Small intestine (tissue), 7 donors: Measurements from ENCODE around the gene CELSR2. TPM values are rescaled to one million over a fixed set of nuclear protein-coding genes. Genes with fewer than 3 reads are reported as not detected.

Source experiments
- DNase-seq, 2 donors: peaks; one replicate each; pipeline versions ENCODE4 v3.0.0 to v3.0.0-alpha.2; 2013
- FAIRE-seq: peaks from 2 replicates; lab custom pipeline; 2012; peaks lifted over from hg19 to GRCh38; lab: Jason Lieb, UNC
- H3K27ac ChIP-seq, 3 donors: one replicate each; pipeline ENCODE4 v1.5.1; 2013; ENCODE audit warnings: low read length in 2 of 3, mild to moderate bottlenecking in 2 of 3, control low read depth in 1 of 3, inconsistent platforms in 1 of 3, low read depth in 1 of 3, moderate library complexity in 1 of 3
- H3K27me3 ChIP-seq, 3 donors: one replicate each; pipeline ENCODE4 v1.6.1; 2013; ENCODE audit warnings: low read length in 3 of 3, inconsistent platforms in 1 of 3; ENCODE audit not compliant: control insufficient read depth in 3 of 3, insufficient read depth in 3 of 3
- H3K36me3 ChIP-seq, 3 donors: one replicate each; pipeline ENCODE4 v1.6.1; 2013; ENCODE audit warnings: low read length in 3 of 3, inconsistent platforms in 1 of 3, low read depth in 1 of 3, mild to moderate bottlenecking in 1 of 3, moderate library complexity in 1 of 3; ENCODE audit not compliant: control insufficient read depth in 3 of 3, insufficient read depth in 2 of 3
- H3K4me1 ChIP-seq, 3 donors: one replicate each; pipeline ENCODE4 v1.6.1; 2013; ENCODE audit warnings: low read length in 2 of 3, inconsistent platforms in 1 of 3, low read depth in 1 of 3, mild to moderate bottlenecking in 1 of 3, moderate library complexity in 1 of 3; ENCODE audit not compliant: control insufficient read depth in 3 of 3, insufficient read depth in 2 of 3
- H3K4me3 ChIP-seq, 3 donors: one replicate each; pipeline ENCODE4 v1.5.1; 2013; ENCODE audit warnings: low read length in 3 of 3, control low read depth in 1 of 3, inconsistent platforms in 1 of 3, low read depth in 1 of 3, mild to moderate bottlenecking in 1 of 3, moderate library complexity in 1 of 3
- H3K9me3 ChIP-seq, 2 donors: one replicate each; pipeline ENCODE4 v1.6.1; 2013; ENCODE audit warnings: low read depth in 1 of 2, low read length in 1 of 2; ENCODE audit not compliant: control insufficient read depth in 2 of 2, insufficient read depth in 1 of 2
- WGBS, 3 donors: extraction: QIAGEN DNeasy Blood & Tissue Kit; methylation state at CpG; one replicate each; pipeline ENCODE4 v1.1.7; 2013; 5-methylcytosine and 5-hydroxymethylcytosine counted together
- polyA plus RNA-seq, 4 donors: library from polyadenylated mRNA; stranded (reverse) in 3 of 4; unstranded in 1 of 4; fragments of 200-250 nt in 3 of 4; fragments of 120-200 nt in 1 of 4; gene quantifications; one replicate each; pipeline versions ENCODE4 v1.2.1 to v1.2.3, GENCODE V29; 2013
- donor health status: healthy with polysubstance abuse.
- donor health status: control.
- donor health status: control.
- donor health status: Bipolar disorder and iron deficiency.
- donor health status: healthy.

Gene CELSR2
- polyA plus RNA-seq, 4 donors: under 0.01 to 7.9 (median 1.5) TPM

DNA sequence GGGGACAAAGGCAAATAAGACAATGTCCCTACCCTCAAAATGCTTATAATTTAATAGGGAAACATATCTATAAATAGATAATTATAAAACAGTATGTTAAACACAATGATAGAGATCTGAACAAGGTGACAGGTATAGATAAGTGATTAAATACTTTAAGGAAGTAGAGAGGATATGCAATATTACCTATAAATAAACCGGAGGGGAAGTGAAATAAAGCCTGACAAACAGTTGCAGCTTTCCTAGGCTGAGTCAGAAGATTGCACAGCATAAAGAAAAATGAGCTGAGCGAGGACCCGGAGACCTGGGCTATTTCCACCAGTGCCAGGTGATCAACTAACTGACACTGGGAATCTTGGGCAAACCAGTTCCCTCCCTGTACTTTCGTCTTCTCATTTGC lies 45.1 kb downstream of the CELSR2 start:
- Histone ChIP-seq H3K27ac (no peak overlapping the region), H3K9me3 (no peaks in the 10 kb centered on the region), H3K4me3 (no peak overlapping the region), H3K27me3 (no peaks in the 10 kb centered on the region), H3K36me3 (no peaks in the 10 kb centered on the region), H3K4me1 (peaks cover 0 to 9% (median 0%) of the 10 kb centered on the region in 3 donors)
- DNase-seq: no peak
- FAIRE-seq: no peak
- 58 to 68% (median 61%) methylated on average over 4 of the region's 4 CpGs for WGBS, 3 donors

DNA sequence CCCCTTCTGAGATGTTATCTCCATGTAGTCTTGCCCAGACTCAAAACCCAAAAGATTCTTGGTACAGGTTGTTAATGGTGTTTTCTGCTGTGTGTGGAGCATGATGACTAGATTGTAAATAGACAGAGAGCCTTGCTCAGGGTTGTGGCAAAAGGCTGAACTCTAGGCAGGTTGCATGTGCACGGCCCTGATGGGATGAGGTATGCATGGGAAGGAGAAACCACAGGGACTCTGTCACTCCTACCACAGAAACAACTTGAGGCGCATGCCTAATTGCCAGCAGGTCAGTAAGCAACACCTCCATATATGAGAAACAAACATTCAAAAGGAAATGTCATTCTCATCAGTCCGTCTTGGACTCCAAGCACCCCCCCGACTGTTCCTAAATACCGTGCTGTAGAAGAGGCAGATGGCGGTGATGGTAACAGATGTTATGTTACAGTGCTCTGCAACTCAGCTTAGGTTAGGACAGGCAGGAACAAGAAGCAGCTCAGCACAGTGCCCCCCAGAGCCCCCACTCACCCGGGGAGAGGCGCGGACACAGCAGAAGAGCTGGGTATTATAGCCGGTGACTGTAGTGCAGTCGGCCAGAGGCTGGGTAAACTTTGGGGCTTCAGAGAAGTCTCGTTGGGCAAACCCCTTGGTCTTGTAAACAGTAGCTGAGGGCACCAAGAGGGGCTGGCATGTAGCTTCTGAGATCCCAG lies 46.5 kb downstream of the CELSR2 start:
- no peak overlapping the region for H3K27ac ChIP-seq
- no peaks in the 10 kb centered on the region for H3K36me3 ChIP-seq
- no peaks in the 10 kb centered on the region for H3K27me3 ChIP-seq
- WGBS, 3 donors: 81 to 86% (median 84%) methylated on average over 12 of the region's 12 CpGs
- FAIRE-seq: no peak
- H3K4me3 ChIP-seq: no peak overlapping the region
- DNase-seq: no peak
- no peaks in the 10 kb centered on the region for H3K9me3 ChIP-seq
- peaks cover 0 to 20% (median 0%) of the 10 kb centered on the region in 3 donors for H3K4me1 ChIP-seq

DNA sequence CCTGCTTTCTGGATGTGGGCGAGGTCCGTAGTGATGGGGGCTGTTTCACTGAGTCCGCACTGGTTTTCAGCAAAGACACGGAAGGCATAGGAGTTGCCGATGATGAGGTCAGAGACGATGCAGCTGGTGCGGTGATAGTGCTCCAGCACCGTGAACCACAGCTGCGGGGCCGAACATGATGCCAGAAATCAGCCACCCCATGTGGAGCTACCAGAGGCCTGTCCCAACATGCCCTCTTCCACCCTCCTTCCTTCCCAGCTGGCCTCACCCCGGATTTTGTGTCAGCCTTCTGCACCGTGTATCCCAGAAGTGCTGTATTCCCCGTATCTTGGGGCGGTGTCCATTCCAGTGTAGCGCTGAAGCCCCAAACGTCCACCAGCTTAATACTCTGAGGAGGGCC lies 47.4 kb downstream of the CELSR2 start:
- no peaks in the 10 kb centered on the region for H3K9me3 ChIP-seq
- H3K27ac ChIP-seq: no peak overlapping the region
- no peak overlapping the region for H3K4me3 ChIP-seq
- H3K36me3 ChIP-seq: no peaks in the 10 kb centered on the region
- 91 to 92% (median 92%) methylated on average over 16 of the region's 16 CpGs for WGBS, 3 donors
- no peaks in the 10 kb centered on the region for H3K27me3 ChIP-seq
- FAIRE-seq (no peak), DNase-seq (no peak)
- peaks cover 0 to 24% (median 0%) of the 10 kb centered on the region in 3 donors for H3K4me1 ChIP-seq

DNA sequence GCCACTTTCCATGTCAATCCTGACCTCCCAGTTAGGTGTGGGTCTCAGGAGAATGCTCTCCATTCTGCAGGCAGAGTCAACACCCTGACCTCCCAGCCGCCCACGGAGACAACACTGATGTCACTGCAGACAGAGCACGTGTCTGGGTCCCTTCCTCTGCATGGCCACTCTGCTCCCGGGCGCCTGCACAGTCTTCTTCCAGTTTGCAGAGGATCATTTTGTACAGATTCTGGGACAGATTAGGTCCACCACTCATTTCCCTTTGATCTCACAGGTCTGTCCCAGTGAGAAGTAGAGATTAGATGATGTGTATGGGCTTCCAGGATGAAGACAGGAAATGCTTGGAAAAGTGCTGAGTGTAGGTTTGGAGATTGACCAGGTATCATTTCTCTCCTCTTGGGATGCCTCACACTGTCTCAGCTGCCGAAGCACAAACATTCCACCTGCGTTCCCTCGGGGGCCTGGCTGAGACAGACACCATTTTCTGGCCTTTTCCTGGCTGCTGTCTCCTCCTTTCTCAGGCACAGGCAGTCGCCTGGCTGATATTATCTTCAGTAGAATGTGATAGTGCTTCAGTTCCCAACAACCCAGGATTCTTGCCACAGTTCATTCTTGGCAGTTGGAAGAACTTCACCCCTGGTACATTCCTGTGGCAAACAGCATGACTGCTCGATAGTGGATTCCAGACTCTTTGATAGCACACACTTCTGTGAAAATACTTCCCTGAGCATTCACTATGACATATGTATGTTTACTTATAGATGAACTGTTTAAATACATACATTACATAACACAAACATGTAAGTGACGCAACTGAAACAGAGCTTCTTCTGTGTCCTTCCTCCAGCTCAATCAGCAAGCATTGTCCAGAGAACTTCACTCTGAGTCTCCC lies 49.6 kb downstream of the CELSR2 start:
- Histone ChIP-seq H3K9me3 (no peaks in the 10 kb centered on the region), H3K27ac (peak overlapping the region in 2 of 3 donors; percentile 9 to 37), H3K4me1 (peaks cover 0 to 24% (median 0%) of the 10 kb centered on the region in 3 donors), H3K27me3 (no peaks in the 10 kb centered on the region), H3K4me3 (no peak overlapping the region), H3K36me3 (no peaks in the 10 kb centered on the region)
- DNase-seq: peak in 1 of 2 donors; percentile 40
- FAIRE-seq: no peak
- 48 to 62% (median 50%) methylated on average over 11 of the region's 11 CpGs for WGBS, 3 donors

DNA sequence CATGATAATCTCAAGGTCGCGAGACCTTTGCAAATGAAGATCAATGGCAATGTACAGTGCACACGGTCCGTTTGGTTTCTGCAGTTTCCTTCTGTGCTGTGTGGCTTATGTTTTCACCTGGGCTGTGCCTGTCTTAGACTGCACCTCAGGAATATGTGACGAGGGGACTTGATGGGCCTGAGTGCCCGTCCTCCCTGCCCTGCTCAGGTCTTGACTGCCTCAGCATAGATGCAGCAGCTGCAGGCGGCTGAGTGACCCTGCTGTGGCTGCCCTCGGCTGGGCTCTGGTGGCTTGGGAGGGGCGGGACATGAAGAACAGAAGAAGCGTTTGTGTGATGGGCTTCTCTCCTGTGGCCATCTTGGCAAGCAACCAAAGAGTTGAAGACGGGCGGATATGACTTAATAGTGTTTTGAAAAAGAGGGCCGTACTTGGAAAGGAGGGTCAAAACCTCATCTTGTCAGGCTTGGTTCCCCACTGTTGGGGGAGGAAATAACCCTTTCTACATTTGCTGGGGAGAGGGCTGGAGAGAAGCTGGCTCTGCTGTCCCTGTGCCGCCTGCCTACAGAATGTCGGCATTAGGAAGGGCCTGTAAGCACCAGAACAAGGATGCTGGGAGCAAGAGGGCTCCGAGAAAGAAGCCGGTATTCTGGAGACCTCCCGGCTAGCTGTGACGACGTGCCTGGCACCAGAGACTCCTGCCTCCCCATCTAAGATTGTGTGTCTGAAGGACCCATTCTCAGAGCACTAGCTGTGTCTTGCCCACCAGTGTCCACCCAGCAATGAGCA lies 50.4 kb downstream of the CELSR2 start:
- no peaks in the 10 kb centered on the region for H3K27me3 ChIP-seq
- H3K4me3 ChIP-seq: no peak overlapping the region
- DNase-seq (peak in 1 of 2 donors; percentile 18), FAIRE-seq (no peak)
- WGBS, 3 donors: 71 to 83% (median 79%) methylated on average over 20 of the region's 20 CpGs
- H3K36me3 ChIP-seq: no peaks in the 10 kb centered on the region
- peaks cover 0 to 24% (median 0%) of the 10 kb centered on the region in 3 donors for H3K4me1 ChIP-seq
- H3K9me3 ChIP-seq: no peaks in the 10 kb centered on the region
- peak overlapping the region in 2 of 3 donors; percentile 26 to 39 for H3K27ac ChIP-seq

DNA sequence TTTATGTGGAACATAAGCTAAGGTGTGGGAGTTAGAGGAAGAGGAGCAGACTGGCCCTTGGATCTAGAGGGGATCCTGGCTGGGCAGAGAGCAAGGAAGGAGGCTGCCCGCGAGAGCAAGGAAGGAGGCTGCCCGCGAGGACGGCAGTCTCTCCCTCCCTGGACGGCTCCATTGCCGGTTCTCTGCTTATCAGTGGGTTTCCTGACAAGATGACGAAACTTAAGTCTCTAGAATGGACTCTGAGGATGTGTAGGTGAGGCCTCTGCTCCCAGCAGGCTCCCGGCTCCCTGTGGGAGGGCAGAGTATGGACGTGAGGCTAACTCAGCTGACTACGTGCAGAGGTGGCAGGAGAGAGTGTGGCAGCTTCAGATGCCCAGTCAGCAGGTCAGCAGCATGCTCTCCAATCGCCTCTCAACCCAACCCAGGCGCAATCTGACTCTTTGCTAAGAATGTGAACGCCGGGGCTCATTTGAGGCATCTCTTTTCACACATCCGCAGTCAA lies 51.4 kb downstream of the CELSR2 start:
- 78 to 81% (median 80%) methylated on average over 16 of the region's 16 CpGs for WGBS, 3 donors

DNA sequence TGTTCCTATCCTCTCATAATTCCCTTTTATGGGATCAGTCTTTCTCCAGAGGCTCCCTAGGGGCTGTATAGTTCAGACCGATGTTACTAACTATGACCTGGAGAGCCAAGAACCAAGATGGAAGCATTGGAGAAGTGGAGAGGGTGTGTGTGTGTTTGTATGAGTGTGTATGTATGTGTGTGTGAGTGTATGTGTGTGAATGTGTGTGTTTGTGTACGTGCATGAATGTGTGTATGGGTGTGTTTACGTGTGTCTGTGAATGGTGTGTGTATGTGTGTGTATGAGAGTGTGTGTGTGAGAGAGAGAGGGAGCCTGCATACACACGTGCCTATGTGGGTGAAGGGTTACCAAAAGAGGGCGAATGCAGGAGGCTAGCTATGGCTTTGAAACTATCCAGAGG lies 52.5 kb downstream of the CELSR2 start:
- FAIRE-seq (no peak), DNase-seq (no peak)
- Histone ChIP-seq H3K27ac (no peak overlapping the region), H3K27me3 (no peaks in the 10 kb centered on the region), H3K36me3 (no peaks in the 10 kb centered on the region), H3K4me1 (peaks cover 0 to 42% (median 1%) of the 10 kb centered on the region in 3 donors), H3K4me3 (no peak overlapping the region), H3K9me3 (no peaks in the 10 kb centered on the region)
- 77 to 81% (median 80%) methylated on average over 5 of the region's 5 CpGs for WGBS, 3 donors

More for the DNA sequence above, 51.4 kb downstream of the CELSR2 start:
- DNase-seq (peak in 1 of 2 donors; percentile 60), FAIRE-seq (no peak)
- Histone ChIP-seq H3K27me3 (no peaks in the 10 kb centered on the region), H3K4me3 (no peak overlapping the region), H3K36me3 (no peaks in the 10 kb centered on the region), H3K4me1 (peaks cover 0 to 30% (median 0%) of the 10 kb centered on the region in 3 donors), H3K27ac (peak overlapping the region in 1 of 3 donors; percentile 39), H3K9me3 (no peaks in the 10 kb centered on the region)
